IPS-18a (cell line): Measurements from ENCODE around the gene ABI2.
"Not testable (repeated sequence)": the region's sequence is repeated elsewhere in the genome, so short reads cannot be mapped to it uniquely, and the experiment has no call there.

Experiments
- H3K27ac ChIP-seq: one replicate; pipeline ENCODE4 v1.5.1; 2013; ENCODE audit warnings: low read length
- H3K27me3 ChIP-seq: one replicate; pipeline ENCODE4 v1.6.1; 2013; ENCODE audit warnings: mild to moderate bottlenecking, low read length; ENCODE audit not compliant: control insufficient read depth, insufficient read depth
- H3K36me3 ChIP-seq: one replicate; pipeline ENCODE4 v1.6.1; 2013; ENCODE audit warnings: low read depth, low read length; ENCODE audit not compliant: control insufficient read depth
- H3K4me1 ChIP-seq: one replicate; pipeline ENCODE4 v1.6.1; 2013; ENCODE audit warnings: low read depth, low read length; ENCODE audit not compliant: control insufficient read depth
- H3K4me3 ChIP-seq: one replicate; pipeline ENCODE4 v1.5.1; 2013; ENCODE audit warnings: low read length
- H3K9ac ChIP-seq: one replicate; pipeline ENCODE4 v1.6.1; 2013; ENCODE audit warnings: mild to moderate bottlenecking, low read length, moderate library complexity
- H3K9me3 ChIP-seq: one replicate; pipeline ENCODE4 v1.6.1; 2013; ENCODE audit warnings: low read depth, low read length; ENCODE audit not compliant: control insufficient read depth

ABI2 gene

DNA sequence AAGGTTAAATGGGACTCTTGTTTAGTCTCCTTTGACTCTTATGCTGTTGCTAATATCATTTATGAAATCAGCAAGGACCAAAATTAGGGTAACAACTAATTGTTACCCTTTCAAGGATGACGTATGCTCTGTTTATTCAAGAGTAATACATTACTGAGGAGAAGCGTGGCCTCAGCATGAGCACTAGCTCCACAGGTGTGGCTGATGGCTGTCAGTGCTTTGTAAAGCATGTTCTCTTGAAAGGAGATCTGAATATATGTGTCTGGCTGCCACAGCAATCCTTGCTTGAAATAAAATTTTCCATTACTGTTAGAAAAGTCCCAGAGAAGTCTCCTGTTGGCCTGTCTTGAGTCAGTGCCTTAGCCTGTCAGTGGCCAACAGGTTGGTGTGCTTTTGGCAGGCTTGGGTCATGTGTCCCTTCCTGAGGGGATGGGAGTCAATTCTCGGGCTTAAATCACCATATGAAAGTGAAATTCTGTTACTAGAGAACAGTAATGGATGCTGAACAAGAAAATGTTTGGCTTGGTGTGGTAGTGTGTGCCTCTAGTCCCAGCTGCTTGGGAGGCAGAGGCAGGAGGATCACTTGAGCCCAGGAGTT is 32.7 kb downstream of the ABI2 start:
- no peaks in the 10 kb centered on the region for H3K36me3 ChIP-seq
- H3K27ac ChIP-seq = no peak overlapping the region
- no peak overlapping the region for H3K9ac ChIP-seq

DNA sequence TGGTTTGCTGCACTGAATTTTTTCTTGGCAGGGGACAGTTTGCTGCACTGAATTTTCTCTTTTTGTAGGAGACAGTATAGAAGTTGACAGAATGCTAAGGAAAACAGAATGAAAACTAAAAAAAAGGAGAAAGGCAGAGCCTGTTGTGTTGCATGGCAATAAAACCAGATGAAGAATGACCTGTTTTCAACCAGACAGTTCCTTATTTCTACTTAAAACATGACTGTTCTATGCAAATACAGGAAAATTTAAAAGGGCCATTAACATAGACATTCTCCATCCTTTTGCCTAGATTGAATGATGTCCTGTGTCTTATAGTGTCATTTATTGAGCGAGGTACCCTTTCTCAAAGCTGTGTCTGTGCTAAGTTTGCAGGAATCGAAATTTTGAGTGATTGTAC is 33.3 kb downstream of the ABI2 start:
- Histone ChIP-seq H3K9me3 (no peaks in the 10 kb centered on the region), H3K4me3 (no peak overlapping the region), H3K4me1 (no peaks in the 10 kb centered on the region), H3K36me3 (peaks cover under 1% of the 10 kb centered on the region), H3K27ac (no peak overlapping the region), H3K27me3 (no peaks in the 10 kb centered on the region), H3K9ac (no peak overlapping the region)

More for the DNA sequence above, 32.7 kb downstream of the ABI2 start:
- Histone ChIP-seq H3K9me3 (no peaks in the 10 kb centered on the region), H3K4me1 (no peaks in the 10 kb centered on the region), H3K4me3 (no peak overlapping the region), H3K27me3 (no peaks in the 10 kb centered on the region)

DNA sequence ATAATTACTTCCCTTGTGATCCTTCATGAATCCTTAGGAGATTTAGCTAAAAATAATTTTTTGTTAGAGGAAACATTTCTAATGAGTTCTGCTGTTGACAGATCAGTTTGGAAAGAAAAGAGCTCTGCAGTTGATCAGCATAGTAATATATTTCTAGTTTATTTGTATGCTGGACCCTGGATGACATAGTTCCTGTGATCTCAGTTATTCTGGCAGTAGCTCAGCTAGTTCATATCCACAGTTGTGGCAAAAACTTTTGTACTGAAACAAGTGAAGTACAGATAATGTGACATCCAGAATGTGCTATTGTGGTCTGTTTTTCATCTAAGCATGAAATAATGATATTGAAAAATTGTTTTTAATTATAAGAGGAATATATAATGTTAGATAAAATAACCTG is 33.7 kb downstream of the ABI2 start:
- Histone ChIP-seq H3K9me3 (no peaks in the 10 kb centered on the region), H3K4me3 (no peak overlapping the region), H3K4me1 (no peaks in the 10 kb centered on the region), H3K36me3 (peaks cover 5% of the 10 kb centered on the region), H3K27ac (no peak overlapping the region), H3K9ac (no peak overlapping the region), H3K27me3 (no peaks in the 10 kb centered on the region)

DNA sequence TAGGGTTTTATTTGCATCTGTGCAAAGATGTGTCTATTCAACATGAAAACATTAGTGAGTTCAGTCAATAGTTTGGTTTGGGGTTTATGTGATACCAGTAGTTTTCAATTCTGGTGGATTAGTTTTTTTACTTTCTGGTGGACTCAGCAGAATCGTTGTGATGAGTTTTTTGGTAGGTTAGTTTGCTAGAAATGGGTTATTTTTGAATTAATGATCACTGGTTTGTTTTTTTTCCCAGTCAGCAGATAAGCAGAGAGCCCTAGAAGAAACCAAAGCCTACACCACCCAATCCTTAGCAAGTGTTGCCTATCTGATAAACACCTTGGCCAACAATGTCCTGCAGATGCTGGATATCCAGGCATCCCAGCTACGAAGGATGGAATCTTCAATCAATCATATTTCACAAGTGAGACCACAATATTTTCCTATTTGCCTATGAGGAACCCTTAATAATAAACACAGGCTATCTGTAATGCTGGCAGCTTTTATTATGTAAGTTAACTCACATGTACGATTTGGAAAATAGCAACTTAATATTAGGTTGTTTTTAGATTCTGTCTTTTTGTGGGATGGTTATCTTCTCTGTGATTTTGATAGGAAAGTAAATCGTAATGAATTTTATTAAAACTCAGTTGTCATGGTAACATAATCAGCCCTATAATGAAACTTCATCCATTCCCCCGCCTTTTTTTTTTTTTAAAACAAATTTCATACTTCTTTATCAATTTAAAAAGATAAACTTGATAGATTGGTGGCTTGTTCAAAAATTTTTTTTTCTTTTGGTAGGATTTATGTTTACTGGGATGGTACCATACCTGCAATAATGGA is 38.7 kb downstream of the ABI2 start:
- Histone ChIP-seq H3K9me3 (no peaks in the 10 kb centered on the region), H3K9ac (no peak overlapping the region), H3K27me3 (no peaks in the 10 kb centered on the region), H3K27ac (no peak overlapping the region), H3K4me1 (no peaks in the 10 kb centered on the region), H3K4me3 (no peak overlapping the region), H3K36me3 (peaks cover 16% of the 10 kb centered on the region)

DNA sequence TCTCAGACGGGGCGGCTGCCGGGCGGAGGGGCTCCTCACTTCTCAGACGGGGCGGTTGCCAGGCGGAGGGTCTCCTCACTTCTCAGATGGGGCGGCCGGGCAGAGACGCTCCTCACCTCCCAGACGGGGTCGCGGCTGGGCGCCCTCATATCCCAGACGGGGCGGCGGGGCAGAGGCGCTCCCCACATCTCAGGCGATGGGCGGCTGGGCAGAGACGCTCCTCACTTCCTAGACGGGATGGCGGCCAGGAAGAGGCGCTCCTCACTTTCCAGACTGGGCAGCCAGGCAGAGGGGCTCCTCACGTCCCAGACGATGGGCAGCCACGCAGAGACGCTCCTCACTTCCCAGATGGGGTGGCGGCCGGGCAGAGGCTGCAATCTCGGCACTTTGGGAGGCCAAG is 44.5 kb downstream of the ABI2 start:
- H3K4me3 ChIP-seq, H3K9me3 ChIP-seq, H3K27ac ChIP-seq, H3K4me1 ChIP-seq, H3K9ac ChIP-seq, H3K27me3 ChIP-seq: not testable (repeated sequence)
- peaks cover 14% of the 10 kb centered on the region for H3K36me3 ChIP-seq

DNA sequence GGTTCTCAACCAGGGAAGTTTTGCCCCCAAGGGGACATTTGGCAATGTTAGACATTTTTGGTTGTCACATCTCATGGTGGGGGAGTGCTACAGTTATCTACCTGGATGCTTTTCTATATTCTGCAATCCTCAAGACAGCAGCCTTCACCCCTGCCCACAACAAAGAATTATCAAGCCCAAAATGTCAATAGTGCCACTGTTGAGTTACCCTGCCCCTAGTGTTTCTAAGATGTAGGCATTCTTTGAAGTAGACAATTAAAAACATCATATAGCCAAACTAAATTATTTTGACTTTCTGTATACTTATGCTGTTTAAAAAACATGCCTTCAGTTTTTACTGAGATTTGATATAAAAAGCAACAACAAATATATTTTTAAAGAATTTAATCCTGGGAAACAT is 48.0 kb downstream of the ABI2 start:
- Histone ChIP-seq H3K9me3 (no peaks in the 10 kb centered on the region), H3K36me3 (peaks cover 7% of the 10 kb centered on the region), H3K4me1 (no peaks in the 10 kb centered on the region), H3K9ac (no peak overlapping the region), H3K27ac (no peak overlapping the region), H3K27me3 (no peaks in the 10 kb centered on the region), H3K4me3 (no peak overlapping the region)

DNA sequence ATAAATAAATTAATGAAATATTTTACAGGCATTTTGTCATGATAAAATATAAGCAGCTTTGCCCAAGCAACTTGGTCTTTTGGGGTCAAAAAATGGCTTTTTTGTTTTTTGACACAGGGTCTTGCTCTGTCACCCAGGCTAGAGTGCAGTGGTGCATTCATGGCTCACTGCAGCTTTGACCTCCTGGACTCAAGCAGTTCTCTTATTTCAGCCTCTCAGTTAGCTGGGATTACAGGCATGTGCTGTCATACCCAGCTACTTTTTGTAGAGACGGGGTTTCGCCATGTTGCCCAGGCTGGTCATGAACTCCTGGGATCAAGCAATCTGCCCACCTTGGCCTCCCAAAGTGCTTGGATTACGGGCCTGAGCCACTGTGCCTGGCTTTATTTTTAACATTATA is 51.0 kb downstream of the ABI2 start:
- Histone ChIP-seq H3K9ac (no peak overlapping the region), H3K36me3 (peaks cover 14% of the 10 kb centered on the region), H3K4me3 (no peak overlapping the region), H3K27me3 (no peaks in the 10 kb centered on the region), H3K4me1 (no peaks in the 10 kb centered on the region), H3K27ac (no peak overlapping the region), H3K9me3 (no peaks in the 10 kb centered on the region)

DNA sequence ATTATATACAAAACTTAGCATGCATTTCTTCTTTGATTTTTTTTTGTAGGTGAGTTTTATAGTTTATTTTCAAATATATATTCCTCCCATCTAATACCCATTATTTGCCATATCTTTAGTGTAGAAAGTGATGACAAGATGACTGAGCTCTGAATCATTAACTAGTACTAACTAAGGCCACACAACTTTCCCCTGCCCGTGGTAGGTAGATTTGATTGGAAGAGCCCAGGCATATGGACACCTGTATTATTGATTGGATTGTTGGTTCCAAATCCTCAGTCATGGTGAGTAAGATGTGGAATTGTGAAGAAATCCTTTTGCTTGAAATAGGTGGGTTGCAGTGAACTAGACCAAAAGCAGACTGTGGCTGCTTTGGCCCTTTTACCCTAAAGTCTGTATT is 54.8 kb downstream of the ABI2 start:
- Histone ChIP-seq H3K27me3 (no peaks in the 10 kb centered on the region), H3K36me3 (peaks cover 20% of the 10 kb centered on the region), H3K4me1 (no peaks in the 10 kb centered on the region), H3K27ac (no peak overlapping the region), H3K9me3 (no peaks in the 10 kb centered on the region), H3K9ac (no peak overlapping the region), H3K4me3 (no peak overlapping the region)

DNA sequence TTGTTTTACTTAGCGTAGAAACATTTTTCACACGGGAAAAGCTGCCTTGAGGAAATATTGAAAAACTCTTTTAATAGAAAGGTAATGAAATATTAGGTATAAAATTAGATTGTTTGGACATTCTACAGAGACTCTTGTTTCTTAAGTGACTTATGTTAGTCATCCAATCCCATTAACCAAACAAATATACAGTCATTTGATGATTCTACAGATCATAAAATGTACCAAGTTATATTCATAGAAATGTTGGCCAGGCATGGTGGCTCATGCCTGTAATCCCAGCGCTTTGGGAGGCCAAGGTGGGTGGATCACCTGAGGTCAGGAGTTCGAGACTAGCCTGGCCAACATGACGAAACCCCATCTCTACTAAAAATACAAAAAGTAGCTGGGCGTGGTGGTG is 60.0 kb downstream of the ABI2 start:
- H3K36me3 ChIP-seq = peaks cover 22% of the 10 kb centered on the region

DNA sequence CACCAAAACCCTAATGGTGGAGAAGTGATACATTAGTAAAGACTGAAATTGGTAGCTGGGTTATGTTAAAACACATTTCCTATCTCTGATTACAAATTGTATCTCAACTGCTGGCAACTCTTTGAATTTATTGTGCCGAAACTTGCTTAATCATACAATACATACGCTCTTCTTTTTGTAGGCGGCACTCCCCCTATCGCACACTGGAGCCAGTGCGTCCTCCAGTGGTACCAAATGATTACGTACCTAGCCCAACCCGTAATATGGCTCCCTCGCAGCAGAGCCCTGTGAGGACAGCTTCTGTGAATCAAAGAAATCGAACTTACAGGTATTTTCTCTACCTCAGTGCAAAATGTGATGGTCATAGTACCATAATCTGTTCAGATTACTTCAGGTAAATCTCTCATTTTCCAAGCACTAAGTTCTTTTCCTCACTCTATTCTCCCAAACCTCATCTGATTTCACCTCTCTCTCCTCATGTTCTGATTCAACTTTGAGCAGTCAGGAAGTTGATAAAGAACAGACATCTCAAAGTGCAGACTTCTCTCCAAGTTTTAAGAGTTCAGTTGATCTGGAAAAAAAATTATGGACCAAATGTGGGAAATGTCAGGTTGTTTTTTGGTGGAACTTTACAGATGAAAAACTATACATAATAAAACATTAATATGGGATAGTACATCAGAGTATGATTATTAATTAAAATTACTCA is 66.5 kb downstream of the ABI2 start:
- peaks cover 25% of the 10 kb centered on the region for H3K36me3 ChIP-seq
- no peaks in the 10 kb centered on the region for H3K9me3 ChIP-seq

More for the DNA sequence above, 60.0 kb downstream of the ABI2 start:
- not testable (repeated sequence) for H3K4me1 ChIP-seq, H3K4me3 ChIP-seq, H3K9ac ChIP-seq, H3K9me3 ChIP-seq, H3K27ac ChIP-seq, H3K27me3 ChIP-seq

DNA sequence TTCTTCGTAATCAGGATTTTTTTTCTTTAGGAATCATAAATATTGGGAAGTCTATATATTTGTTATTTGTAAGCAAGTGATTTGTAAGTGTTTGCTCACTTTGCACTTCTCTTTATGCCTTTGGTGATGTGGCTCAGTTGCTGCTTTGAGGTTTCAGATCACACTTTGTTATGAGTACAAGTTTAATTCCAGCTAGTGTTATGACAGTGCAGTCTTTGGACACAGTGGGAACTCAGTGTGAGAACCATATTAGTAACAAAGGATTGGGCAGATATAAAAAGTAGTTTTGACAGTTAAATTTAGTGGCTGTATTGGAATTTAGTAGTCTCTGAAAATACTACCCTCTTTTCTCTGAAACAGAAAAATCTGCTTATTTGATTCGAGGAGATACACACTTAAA is 67.7 kb downstream of the ABI2 start:
- Histone ChIP-seq H3K4me1 (peaks cover 4% of the 10 kb centered on the region), H3K4me3 (no peak overlapping the region), H3K36me3 (peaks cover 25% of the 10 kb centered on the region), H3K9me3 (no peaks in the 10 kb centered on the region), H3K27me3 (no peaks in the 10 kb centered on the region), H3K27ac (no peak overlapping the region), H3K9ac (no peak overlapping the region)

More for the DNA sequence above, 66.5 kb downstream of the ABI2 start:
- H3K27ac ChIP-seq = no peak overlapping the region
- peaks cover 4% of the 10 kb centered on the region for H3K4me1 ChIP-seq
- no peak overlapping the region for H3K9ac ChIP-seq
- no peak overlapping the region for H3K4me3 ChIP-seq
- H3K27me3 ChIP-seq = no peaks in the 10 kb centered on the region
